ENCODE results near the gene MTFP1. TPM values are rescaled to one million over a fixed set of nuclear protein-coding genes. Genes with fewer than 3 reads are reported as not detected.

MTFP1 gene
- total and polyA plus RNA-seq, 9 of the 15 experiments (the other 6 are each of a cell fraction or from before 2014, with no cell fraction given), result 10.7 to 52.0 (median 30.1) TPM

DNA sequence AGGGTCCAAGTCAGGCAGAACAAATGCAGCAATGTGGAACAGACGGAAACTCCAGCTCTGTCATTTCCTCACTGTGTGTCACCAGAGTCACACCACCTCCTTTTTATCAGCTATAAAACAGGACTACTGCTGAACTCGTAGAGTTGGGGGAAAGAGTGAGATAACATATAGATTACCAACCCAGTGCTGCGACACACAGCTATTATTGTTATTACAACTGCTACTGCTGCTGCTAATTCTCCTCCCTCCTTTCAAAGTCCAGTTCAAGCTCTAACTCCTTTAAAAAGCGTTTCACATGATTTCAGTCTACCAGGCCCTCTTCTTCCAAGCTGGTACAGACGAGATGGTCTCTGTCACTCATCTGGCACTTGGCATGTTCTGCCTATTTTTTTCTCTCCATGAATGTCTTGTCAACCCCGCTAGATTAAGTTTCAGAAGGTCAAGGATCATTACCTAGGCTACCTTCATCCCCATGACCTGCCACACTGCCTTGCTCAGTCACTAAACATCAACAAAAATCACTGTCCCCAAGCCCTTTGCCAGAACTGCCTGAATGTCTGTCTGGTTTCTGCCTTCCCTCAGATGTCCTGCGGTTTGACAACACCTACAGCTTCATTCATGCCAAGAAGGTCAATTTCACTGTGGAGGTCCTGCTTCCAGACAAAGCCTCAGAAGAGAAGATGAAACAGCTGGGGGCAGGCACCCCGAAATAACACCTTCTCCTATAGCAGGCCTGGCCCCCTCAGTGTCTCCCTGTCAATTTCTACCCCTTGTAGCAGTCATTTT is 3.7 kb upstream of the MTFP1 start (continued):
- peak; percentile 66 for TF ChIP-seq CXXC5 (CRISPR knock-in tag; IDR thresholded peaks at IDR 0.05)
- peak; percentile 88 for TF ChIP-seq DPF2 (IDR thresholded peaks at IDR 0.05)
- TF ChIP-seq ZFPM2 (CRISPR knock-in tag; IDR thresholded peaks at IDR 0.05), result no peak
- TF ChIP-seq ZHX1 (conservative IDR thresholded peaks at IDR 0.05; ENCODE audit: low read length), result no peak
- TF ChIP-seq BRD9 (IDR thresholded peaks at IDR 0.05; ENCODE audit: low read depth, partially characterized antibody), result peak; percentile 56
- TF ChIP-seq CAMTA2 (CRISPR knock-in tag; conservative IDR thresholded peaks at IDR 0.05), result no peak
- no peak for TF ChIP-seq ZBTB7A (IDR thresholded peaks at IDR 0.05; ENCODE audit: borderline replicate concordance, control insufficient read depth, low read depth, low read length)
- TF ChIP-seq SREBF1 (IDR thresholded peaks at IDR 0.05; ENCODE audit: borderline replicate concordance, low read depth, low read length), result no peak
- TF ChIP-seq CHD1 (IDR thresholded peaks at IDR 0.05; ENCODE audit: low read length), result no peak
- TF ChIP-seq, protein P1, sequence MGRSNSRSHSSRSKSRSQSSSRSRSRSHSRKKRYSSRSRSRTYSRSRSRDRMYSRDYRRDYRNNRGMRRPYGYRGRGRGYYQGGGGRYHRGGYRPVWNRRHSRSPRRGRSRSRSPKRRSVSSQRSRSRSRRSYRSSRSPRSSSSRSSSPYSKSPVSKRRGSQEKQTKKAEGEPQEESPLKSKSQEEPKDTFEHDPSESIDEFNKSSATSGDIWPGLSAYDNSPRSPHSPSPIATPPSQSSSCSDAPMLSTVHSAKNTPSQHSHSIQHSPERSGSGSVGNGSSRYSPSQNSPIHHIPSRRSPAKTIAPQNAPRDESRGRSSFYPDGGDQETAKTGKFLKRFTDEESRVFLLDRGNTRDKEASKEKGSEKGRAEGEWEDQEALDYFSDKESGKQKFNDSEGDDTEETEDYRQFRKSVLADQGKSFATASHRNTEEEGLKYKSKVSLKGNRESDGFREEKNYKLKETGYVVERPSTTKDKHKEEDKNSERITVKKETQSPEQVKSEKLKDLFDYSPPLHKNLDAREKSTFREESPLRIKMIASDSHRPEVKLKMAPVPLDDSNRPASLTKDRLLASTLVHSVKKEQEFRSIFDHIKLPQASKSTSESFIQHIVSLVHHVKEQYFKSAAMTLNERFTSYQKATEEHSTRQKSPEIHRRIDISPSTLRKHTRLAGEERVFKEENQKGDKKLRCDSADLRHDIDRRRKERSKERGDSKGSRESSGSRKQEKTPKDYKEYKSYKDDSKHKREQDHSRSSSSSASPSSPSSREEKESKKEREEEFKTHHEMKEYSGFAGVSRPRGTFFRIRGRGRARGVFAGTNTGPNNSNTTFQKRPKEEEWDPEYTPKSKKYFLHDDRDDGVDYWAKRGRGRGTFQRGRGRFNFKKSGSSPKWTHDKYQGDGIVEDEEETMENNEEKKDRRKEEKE (IDR thresholded peaks at IDR 0.05; ENCODE audit: borderline replicate concordance in 1 of 2, control insufficient read depth in 1 of 2, low read depth in 2 of 2, low read length in 1 of 2), result no peak
- no peak for TF ChIP-seq ELK1 (CRISPR knock-in tag; IDR thresholded peaks at IDR 0.05)
- no peak for TF ChIP-seq E2F3 (CRISPR knock-in tag; IDR thresholded peaks at IDR 0.05)
- peak; percentile 83 for TF ChIP-seq TEAD4 (IDR thresholded peaks at IDR 0.05; ENCODE audit: low read length)
- no peak for TF ChIP-seq TEAD4 (CRISPR knock-in tag; IDR thresholded peaks at IDR 0.05; ENCODE audit: borderline replicate concordance)
- peak; percentile 4; the same call in 1 of the 2 replicates for TF ChIP-seq GATAD2B (IDR thresholded peaks at IDR 0.05; ENCODE audit: borderline replicate concordance)
- no peak for TF ChIP-seq ZZZ3 (IDR thresholded peaks at IDR 0.05)
- TF ChIP-seq HNRNPK (IDR thresholded peaks at IDR 0.05; ENCODE audit: low read depth, low read length, poor library complexity, severe bottlenecking), result no peak
- no peak for TF ChIP-seq FOXK1 (CRISPR knock-in tag; IDR thresholded peaks at IDR 0.05; ENCODE audit: borderline replicate concordance)
- TF ChIP-seq DDX20 (tag; IDR thresholded peaks at IDR 0.05; ENCODE audit: low read depth), result no peak
- TF ChIP-seq CREBBP (IDR thresholded peaks at IDR 0.05; ENCODE audit: low read depth, low read length), result no peak
- no peak for TF ChIP-seq ZNF551 (CRISPR knock-in tag; IDR thresholded peaks at IDR 0.05)
- TF ChIP-seq GATAD2A (IDR thresholded peaks at IDR 0.05), result no peak
